ENCODE measurements around the gene LINC00632.

DNA sequence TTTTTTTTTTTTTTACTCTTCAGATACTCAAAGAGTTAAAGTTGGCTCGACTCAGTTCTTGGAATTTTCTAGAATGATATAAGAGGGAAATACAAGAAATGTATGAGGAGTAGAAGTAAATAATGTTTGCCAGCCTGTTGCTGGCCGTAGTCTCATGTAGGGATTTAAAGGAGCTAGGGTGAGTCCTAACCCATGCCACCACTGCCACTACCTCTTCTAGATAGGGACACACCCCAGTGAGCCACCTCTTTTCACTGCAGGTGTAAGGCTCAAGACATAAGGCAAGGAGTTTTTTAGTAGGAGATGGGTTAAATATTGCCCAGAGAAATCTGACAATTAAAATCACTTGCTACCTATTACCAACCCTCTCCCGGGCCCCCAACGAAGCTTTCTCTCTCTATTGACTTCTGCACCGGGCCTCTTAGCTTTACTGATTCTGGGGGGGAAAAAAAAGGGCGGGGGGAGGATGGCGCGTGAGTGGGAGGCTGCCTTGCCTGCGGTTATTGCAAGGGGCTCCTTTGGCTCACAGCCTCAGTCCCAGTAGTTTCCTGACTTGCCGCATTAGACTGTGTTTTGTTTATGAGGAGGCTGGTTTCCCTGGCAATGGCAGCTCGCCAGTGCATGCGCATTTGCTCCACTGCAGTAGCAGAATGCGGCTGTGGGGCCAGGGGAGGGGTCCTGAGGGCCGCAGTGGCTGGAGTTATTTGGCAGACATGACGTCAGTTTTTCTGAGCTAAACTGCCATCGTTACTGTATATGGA is 3.0 kb downstream of the LINC00632 start:
- TF ChIP-seq, protein P1, sequence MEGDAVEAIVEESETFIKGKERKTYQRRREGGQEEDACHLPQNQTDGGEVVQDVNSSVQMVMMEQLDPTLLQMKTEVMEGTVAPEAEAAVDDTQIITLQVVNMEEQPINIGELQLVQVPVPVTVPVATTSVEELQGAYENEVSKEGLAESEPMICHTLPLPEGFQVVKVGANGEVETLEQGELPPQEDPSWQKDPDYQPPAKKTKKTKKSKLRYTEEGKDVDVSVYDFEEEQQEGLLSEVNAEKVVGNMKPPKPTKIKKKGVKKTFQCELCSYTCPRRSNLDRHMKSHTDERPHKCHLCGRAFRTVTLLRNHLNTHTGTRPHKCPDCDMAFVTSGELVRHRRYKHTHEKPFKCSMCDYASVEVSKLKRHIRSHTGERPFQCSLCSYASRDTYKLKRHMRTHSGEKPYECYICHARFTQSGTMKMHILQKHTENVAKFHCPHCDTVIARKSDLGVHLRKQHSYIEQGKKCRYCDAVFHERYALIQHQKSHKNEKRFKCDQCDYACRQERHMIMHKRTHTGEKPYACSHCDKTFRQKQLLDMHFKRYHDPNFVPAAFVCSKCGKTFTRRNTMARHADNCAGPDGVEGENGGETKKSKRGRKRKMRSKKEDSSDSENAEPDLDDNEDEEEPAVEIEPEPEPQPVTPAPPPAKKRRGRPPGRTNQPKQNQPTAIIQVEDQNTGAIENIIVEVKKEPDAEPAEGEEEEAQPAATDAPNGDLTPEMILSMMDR (IDR thresholded peaks at IDR 0.05; ENCODE audit: low read depth, low read length, poor library complexity, severe bottlenecking): no peak
- no peak for TF ChIP-seq EZH2phosphoT487 (IDR thresholded peaks at IDR 0.05; ENCODE audit: borderline replicate concordance, low read length)
